ENCODE data around the gene CMPK2.

DNA sequence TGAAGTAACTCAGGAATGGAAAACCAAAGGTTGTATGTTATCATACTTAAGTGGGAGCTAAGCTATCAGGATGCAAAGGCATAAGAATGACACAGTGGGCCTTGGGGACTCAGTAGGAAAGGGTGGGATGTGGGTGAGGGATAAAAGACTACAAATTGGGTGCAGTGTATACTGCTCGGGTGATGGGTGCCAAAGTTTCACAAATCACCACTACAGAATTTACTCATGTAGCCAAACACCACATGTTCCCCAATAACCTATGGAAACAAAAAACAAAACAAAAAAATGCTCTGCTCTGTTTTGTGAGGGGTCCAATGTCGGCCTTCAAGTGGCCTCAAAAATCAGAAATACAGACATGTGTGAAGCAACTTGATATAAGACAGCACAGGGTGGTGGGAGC is 42.6 kb upstream of the CMPK2 start:
- TF ChIP-seq EZH2 (IDR thresholded peaks at IDR 0.05; ENCODE audit: borderline replicate concordance, low read length): no peak
- TF ChIP-seq, protein P1, sequence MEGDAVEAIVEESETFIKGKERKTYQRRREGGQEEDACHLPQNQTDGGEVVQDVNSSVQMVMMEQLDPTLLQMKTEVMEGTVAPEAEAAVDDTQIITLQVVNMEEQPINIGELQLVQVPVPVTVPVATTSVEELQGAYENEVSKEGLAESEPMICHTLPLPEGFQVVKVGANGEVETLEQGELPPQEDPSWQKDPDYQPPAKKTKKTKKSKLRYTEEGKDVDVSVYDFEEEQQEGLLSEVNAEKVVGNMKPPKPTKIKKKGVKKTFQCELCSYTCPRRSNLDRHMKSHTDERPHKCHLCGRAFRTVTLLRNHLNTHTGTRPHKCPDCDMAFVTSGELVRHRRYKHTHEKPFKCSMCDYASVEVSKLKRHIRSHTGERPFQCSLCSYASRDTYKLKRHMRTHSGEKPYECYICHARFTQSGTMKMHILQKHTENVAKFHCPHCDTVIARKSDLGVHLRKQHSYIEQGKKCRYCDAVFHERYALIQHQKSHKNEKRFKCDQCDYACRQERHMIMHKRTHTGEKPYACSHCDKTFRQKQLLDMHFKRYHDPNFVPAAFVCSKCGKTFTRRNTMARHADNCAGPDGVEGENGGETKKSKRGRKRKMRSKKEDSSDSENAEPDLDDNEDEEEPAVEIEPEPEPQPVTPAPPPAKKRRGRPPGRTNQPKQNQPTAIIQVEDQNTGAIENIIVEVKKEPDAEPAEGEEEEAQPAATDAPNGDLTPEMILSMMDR (IDR thresholded peaks at IDR 0.05; ENCODE audit: low read length): no peak

Measured in OCI-LY1 (cell line).